ENCODE measurements around the gene USP25.

USP25 gene

DNA sequence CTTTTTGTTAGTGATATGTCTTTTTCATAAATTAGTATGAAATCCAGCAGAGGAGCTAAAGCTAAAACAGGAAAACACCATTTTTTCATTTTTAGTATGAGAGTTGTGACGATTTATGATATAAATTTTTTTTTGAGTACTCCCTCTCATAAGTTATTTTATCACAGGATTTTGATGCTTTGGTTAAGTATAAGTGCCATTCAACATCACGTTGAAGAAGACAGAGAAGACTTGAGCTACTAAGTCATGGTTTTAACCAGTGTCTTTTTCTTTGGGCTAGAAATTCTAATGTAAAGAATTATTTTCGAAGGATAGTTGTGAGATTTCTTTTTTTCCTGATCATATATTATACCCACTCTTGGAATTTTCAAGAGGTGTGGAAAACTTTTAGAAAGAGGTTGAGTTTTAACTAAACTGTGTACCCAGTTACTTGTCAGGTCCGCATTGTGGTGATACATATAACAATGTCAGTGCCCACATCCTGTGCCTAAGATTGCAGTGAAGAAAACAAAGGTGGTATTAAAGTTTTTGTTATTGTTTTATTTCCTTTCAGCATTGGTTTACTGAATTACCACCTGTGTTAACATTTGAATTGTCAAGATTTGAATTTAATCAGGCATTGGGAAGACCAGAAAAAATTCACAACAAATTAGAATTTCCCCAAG lies 93.8 kb downstream of the USP25 start:
- DNase-seq = no peak

DNA sequence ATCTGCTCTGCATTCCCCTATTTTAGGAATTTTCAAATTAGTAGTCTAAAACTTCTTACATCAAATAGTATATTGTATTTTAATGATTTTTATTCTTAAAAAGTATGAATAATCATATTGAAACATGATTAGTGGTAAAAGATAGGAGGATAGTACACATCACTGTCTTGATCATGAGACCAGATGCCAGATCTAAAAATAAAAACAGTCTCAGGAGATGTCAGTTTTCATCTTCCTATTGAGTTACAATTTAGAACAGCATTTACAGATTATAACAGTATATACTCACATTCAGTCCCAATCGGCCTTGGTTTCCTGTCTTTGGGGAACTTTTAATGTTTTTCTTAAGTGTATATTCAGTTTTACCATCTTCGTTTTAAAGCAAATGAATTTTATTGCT lies 95.9 kb downstream of the USP25 start:
- no peak for DNase-seq

DNA sequence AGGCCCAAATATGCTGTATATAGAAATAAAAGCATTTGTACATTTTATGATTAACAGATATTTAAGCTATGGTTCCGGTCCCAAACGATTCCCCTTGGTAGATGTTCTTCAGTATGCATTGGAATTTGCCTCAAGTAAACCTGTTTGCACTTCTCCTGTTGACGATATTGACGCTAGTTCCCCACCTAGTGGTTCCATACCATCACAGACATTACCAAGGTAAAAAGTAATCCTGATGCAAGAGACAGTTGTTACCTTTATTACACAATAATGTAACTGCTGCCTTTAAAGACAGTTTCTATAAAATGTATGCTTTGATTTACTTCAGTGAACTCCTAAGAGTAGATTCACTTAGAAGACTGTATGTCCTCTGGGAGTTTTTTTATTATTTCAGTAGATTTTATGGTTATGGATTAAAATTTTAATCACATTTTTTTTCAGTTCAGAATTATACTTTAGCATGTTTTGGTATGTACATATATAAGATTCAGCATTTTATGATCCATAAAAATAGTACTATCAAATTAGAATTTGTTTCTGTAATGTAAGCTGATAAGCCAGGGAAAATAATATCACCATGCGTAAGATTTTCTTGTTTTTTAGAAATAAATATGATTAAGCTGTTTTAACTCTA lies 96.5 kb downstream of the USP25 start:
- DNase-seq = no peak

DNA sequence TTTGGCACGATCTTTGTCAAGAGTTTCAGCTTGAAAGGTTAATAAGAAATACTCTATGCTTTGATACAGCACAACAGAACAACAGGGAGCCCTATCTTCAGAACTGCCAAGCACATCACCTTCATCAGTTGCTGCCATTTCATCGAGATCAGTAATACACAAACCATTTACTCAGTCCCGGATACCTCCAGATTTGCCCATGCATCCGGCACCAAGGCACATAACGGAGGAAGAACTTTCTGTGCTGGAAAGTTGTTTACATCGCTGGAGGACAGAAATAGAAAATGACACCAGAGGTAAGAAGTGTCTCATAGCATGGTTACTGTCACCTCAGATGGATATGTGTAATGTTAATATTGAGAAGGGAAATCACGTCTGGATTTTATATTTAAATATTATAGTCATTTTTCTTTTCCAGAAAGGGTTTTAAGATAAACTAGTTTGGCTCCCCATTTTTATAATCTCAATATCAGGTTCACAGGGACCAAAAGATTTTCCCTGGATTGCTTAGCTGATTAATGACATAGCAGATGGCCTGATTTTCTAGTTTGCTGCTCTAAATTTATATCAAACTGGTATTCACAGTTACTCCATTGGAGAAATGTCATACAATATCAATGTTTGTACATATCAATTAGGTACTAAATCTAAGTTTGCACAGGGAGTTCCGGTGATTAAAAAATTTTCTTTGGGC lies 97.3 kb downstream of the USP25 start:
- DNase-seq = no peak

DNA sequence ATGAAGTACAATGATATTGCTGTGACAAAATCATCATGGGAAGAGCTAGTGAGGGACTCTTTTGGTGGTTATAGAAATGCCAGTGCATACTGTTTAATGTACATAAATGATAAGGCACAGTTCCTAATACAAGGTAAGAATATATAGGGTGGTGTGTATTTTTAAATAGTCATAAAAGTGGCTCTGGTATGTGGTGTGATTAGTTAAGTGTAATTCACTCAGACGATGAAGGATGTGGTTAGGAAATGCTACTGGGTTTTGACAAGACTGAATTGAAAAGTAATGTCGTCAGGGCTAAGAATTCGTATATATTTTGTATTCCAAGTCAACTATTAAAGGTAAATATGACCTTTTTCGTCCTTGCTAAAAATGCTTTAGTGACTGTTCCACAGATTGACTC lies 101.7 kb downstream of the USP25 start:
- no peak for DNase-seq

DNA sequence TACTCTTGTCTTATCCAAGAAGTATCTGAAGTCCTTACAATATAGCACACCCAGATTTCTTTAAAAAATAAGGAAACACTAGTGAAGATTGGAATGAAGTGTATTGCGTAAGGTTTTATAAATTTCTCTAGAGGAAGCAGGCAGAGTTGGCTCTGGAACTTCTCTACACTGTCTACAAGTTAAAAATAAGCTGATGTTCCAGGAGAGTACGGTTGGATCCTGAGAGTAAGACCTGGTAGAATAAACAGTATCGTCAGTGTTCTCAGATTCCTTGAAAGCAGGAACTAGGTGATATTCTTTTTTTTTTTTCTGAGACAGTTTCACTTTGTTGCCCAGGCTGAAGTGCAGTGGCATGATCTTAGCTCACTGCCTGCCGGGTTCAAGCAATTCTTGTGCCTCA lies 107.9 kb downstream of the USP25 start:
- no peak for DNase-seq

DNA sequence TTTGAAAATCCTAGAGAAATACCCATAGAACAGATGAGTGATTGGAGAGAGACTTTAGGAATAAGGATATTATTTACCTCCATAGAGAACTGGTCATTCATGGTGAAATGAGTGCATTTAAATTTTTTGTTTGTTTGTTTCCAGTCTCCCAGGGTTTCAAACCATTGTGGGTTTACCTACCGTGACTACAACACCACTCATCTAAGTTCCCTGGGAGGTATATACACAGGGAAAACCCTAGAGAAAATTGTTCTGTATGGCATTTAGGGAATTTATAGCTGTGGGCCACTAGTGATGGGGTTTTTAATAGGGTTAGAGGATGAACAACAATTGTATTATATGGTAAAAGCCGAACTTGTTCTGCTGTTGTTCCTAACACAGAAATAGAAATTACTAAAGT lies 109.2 kb downstream of the USP25 start:
- DNase-seq = no peak

DNA sequence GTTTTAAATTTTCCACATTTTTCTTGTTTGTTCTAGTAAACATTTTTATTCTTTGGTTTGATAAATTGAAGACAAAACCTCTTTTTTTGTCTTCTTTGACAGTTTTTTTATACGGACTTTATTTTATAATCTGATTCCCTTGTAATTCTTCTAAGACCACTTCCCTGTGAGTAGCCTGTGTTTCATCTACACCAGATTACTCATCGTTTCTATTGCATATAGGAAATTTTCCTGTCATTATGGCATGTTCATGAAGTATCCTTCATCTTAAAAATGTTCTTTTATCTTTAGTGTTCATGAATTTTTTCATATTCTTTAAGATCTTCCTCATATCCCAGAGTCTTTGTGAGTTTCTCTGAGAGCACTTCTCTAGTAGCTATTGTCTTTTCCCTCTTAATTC lies 109.8 kb downstream of the USP25 start:
- no peak for DNase-seq

DNA sequence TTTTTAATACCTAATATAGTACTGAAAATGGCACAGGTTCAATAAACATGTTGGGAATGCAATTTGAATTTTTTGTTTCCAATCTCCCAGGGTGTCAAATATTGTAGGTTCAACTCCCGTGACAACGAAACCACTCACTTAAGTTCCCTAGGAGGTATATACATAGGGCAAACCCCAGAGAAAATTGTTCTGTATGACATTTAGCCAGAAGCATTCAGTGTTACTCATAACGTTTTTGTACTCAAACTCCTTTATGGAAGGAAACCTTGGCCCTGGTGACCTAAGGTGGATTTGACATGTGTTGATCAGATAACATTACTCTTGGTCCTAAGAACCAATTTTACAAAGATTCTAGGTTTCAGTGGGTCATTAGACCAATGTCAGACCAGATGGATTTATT lies 110.6 kb downstream of the USP25 start:
- DNase-seq = no peak

DNA sequence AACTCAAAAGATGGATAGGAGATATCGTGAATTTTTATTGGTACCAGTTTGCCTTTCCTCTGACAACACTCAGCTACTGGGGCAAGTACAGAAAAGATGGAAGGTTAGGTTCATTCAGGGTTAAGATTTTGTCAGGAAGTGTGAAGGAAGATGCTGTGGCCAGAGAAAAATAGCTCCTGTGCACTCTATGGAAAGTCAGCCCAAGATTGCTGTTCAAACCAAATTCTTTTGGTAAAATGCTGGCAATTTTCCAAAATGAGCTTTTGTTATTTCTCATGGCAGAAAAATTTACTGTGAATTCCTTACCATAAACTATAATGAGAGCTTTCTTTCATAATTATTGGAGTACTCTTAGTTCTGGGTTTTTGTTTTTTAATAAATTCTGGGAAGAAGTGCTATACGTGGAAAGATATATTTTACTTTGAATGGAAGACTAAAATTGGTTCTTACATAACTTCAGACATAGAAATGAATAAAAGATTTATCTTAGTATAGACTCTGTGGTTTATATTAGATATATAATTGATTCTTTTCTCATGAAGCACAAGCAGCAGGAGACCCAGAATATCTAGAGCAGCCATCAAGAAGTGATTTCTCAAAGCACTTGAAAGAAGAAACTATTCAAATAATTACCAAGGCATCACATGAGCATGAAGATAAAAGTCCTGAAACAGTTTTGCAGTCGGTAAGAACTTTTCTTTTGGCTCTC lies 112.2 kb downstream of the USP25 start:
- no peak for DNase-seq

DNA sequence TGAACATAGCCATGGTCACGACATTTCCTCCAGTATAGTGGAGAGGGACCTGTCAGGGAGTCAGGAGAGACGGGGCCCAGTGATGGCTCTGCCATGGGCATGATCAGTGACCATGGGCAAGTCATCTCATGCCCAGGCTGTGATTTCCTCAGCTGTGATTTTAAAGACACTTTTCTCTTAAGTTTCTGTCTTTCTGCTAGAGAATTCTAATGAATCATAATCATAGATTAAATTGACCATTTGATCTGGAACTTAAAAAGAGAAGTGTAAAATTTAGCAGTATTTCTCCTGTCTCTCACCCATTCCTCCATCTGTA lies 112.7 kb downstream of the USP25 start:
- DNase-seq = no peak

DNA sequence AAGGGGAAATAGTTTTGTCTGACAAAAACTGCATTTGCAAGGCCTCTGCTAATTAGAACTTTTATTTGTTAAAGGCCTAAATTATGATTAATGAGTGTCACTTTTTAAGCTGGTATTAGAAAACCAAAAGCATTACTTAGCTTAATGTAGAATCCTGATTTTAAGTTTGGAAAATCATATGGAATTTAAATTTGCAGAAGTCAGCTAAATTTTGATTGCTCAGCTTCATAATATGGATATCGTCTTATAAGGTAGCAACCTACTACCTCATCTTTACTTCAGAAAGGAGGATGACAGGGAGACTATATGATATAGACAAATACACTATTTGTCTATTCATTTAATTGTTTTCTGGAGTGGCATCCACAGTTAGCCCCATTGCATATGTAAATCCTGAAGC lies 114.0 kb downstream of the USP25 start:
- no peak for DNase-seq

DNA sequence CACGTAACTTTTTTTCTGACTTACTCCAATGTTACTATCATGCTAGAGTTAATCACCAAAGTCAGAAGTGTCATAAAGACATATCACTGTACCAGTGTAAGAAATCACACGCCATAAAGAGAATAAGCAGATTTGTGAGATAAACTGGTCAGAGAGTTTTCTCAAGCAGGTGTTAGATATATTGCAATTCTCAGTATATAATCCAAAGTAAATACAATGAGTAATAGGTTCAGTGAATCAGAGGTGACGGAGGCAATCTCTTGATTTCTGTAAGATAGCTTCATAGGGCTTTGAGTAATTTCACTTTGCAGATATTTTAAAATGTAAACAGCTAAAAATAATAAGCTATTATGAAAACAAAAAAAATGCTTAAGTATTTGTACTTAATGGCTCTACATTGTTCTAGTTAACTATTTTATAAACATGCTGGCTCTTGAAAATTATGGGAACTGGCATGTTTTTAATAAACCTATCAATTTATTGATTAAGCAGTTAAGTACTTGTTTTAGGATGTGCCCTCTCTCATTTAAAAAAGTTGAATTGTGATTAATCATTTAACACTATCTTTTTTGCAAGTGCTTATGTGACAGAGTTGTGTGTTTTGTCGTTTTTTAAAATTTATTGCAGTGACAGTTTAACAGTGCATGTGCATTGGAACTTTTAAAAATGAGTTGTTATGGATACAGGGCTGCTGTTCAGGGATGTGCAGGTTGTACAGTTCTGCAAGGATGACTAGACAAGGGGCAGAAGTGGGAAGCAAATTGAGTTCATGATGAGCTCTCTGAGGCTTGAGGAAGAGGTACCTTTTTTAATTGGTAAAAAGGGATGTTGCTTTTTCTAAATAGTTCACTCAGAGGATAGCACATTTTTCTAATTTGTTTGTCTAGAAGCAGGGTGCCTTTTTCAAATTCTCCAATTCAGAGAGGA lies 119.1 kb downstream of the USP25 start:
- no peak for DNase-seq

DNA sequence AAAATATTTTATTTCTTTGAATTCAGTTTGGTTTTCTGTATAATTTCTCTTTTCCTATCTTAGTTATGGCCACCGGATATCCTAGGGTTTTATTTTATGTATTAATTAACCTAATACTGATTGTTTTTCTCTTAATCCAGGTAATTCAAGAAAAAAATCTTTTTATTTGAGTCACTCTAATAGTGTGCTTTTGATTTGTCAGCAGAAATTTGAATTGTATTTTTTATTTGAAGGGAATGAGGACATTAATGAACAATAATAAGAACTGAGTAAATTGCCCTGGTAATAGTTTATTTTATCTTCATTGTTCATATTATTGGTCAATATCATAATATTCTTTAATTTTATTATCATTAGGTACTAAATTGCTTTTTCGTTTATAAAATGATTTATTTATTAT lies 120.1 kb downstream of the USP25 start:
- no peak for DNase-seq

DNA sequence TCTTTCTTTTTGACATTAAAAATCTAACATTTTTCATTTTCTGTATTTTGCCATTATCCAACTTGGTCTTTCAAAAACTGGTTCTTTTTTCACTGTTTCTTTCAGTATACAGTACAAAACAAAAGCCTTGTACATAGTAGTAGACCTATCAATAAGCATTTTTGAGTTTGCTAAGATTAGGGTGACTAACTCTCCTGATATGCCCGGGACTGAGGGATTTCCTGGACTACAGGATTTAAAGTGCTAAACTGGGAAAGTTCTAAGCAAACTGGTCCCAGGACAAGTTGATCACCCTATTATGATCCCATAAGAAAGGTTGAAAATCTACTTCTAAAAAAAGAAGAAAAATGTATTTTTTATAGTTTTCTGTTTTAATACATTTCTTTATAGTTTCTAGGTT lies 120.9 kb downstream of the USP25 start:
- DNase-seq = no peak

DNA sequence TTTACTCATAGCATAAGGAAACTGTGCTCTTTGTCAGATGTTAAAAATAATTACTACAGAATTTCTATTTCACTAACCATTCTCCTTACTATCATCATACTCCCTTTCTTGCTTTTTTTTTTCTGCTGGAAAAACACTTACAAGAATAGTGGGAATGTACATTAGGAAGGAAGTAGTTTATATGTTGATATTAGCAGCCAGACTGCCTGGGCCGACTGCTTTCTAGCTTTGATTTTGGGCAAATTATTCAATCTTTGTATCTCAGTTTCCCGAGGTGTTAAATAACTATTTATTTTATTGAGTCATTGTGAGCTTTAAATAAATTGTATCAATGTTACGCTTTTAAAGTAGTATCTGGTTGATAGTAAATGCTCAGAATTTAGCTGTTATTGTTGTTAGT lies 122.4 kb downstream of the USP25 start:
- no peak for DNase-seq

DNA sequence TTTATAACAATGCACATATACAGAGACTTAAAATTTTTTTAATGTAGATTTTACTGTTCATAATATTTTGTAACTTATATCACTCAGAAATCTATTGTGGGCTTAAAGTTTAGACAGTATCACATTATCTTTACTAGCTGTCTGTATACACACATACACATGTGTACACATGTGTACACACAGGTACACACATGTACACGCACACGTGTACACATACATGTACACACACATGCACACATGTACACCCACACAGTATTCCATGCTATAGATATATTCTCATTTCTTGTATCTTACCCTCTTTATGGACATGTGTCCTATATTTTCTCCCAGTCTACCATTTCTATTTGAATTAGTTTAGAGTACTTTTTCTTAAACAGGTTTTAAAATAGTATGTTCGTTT lies 123.3 kb downstream of the USP25 start:
- DNase-seq = no peak

DNA sequence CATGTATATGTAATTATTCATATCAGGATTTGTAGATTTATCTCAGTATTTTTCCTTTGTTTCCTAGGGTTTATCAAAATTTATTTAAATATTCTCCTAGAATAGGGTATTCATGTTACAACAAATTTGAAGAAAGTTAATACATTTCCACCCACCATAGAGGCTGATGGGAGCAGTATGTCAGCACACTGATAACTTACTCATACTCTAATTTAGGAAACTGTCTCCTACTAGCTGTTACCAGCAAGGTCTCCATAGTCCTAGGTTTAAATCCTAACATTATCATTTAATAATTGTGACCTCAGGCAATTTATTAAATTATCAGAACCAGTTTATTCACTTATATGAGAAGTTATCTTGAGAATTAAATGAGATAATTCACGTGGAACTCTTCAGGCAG lies 127.0 kb downstream of the USP25 start:
- DNase-seq = no peak

DNA sequence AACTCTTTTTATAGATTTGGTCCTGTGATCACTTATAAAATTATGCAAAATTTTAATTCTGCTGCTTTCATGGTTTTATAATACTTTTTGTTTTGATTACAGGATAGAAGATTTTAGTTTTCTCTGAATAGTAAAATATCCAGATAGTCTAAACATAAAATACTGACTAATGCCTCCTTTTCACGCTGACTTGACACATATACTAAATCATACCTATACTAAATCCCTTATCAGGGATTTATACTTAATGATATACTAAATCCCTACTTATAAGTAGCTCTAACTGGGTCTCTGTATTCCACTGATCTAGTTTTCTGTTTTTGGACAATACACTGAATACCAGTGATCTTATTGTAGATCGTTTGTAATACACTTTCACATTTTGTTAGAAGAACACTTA lies 128.0 kb downstream of the USP25 start:
- DNase-seq = no peak

DNA sequence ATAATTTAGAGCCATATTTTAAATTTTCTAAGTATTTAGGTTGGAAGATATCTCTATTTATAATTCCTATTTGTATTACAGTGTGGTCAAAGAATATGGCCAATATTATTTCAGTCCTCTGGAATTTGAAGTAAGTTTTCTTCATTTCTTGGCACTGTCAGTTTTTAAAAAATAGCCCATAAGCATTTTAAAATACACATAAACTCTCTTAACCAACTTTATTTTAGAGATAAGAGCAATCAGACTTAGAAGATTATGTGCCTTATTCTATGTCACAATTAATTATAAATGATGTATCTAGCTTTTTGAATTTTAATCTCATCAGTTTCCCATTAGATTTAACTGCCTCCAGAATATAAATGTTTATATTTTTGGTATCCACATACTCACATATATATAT lies 130.8 kb downstream of the USP25 start:
- no peak for DNase-seq

DNA sequence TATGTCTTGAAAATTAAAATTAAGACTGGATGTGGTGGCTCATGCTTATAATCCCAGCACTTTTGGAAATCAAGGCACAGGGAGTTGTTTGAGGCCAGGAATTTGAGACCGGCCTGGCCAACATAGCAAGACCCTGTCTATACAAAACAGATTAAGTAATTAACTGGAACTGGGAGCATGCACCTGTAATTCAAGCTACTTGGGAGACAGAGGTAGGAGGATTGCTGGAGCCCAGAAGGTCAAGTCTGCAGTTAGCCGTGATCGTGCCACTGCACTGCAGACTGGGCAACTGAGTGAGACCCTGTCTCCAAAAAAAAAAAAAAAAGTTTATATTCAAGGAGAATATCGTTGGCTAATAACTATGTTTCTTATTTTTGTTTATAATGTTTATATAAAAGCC lies 139.2 kb downstream of the USP25 start:
- DNase-seq = no peak

DNA sequence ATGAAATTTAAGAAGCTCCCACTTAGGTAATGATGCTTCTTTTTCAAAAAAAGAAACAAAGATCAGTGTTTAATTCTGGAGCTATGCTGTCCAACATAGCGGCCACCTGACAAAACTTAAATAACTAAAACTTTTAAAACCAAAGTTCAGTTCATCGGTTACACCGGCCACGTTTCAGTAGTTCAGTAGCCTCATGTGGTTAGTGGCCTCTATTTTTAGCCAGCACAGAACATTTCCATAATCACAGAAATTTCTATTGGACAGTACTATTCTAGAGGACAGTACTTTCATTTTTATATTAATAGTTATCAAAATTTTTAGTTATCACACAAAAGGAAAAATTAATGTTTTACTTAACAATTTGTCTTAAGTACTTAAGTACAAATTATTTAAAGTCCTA lies 141.0 kb downstream of the USP25 start:
- no peak for DNase-seq

DNA sequence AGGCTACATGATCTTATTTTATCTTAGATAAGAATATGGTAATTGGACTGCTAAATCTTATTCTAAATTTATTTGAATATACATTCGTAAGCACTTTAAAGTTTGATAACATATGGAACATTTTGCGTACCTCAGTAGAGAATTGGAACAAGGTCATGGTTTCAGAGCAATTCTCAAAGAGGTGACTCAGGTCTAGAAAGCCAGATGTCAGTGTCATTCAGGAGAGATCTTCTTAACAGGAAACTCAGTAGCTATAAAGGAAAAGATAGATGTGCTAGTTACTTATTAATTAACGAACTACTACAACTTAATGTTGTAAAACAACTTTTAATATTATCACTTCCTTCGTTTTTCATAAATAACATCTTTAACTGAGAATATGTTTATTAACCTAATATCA lies 142.5 kb downstream of the USP25 start:
- no peak for DNase-seq
